ENCODE measurements around the gene SPRTN.
A peak's percentile ranks its signal among the peaks of the same experiment; 100 is the strongest.

SPRTN gene

DNA sequence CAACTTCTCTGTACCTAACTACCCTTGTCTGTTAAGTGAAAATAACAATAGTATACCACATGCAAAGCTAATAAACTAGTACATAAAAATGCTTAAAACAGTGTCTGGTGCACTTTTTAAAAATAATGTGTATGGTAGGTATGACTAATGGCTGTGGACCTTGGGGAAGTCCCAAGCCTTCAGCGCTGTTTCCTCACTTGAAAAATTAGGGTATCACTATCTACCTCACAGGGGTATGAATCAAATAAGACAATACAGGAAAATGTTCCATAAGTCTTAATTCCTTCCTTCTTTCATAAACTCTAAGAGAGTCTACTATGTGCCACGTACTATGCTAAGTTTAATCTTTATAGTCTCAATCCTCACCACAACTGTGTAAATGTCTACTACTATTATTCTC is 52.0 kb downstream of the SPRTN start:
- in situ Hi-C loops (cut with HindIII; ENCODE audit: low pct_ligation_motif_present, low sequenced_read_pairs) = no loop called here
- TF ChIP-seq, protein P1, sequence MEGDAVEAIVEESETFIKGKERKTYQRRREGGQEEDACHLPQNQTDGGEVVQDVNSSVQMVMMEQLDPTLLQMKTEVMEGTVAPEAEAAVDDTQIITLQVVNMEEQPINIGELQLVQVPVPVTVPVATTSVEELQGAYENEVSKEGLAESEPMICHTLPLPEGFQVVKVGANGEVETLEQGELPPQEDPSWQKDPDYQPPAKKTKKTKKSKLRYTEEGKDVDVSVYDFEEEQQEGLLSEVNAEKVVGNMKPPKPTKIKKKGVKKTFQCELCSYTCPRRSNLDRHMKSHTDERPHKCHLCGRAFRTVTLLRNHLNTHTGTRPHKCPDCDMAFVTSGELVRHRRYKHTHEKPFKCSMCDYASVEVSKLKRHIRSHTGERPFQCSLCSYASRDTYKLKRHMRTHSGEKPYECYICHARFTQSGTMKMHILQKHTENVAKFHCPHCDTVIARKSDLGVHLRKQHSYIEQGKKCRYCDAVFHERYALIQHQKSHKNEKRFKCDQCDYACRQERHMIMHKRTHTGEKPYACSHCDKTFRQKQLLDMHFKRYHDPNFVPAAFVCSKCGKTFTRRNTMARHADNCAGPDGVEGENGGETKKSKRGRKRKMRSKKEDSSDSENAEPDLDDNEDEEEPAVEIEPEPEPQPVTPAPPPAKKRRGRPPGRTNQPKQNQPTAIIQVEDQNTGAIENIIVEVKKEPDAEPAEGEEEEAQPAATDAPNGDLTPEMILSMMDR (IDR thresholded peaks at IDR 0.05; ENCODE audit: low read depth, low read length, missing control alignments) = no peak
- Histone ChIP-seq H3K27me3 (replicated peaks) (no peaks in the 10 kb centered on the region), H3K4me3 (ENCODE audit: low read depth, low read length) (no peak overlapping the region), H3K27ac (peak overlapping the region; percentile 54), H3K36me3 (replicated peaks) (no peaks in the 10 kb centered on the region)
- peak; percentile 37 for DNase-seq

DNA sequence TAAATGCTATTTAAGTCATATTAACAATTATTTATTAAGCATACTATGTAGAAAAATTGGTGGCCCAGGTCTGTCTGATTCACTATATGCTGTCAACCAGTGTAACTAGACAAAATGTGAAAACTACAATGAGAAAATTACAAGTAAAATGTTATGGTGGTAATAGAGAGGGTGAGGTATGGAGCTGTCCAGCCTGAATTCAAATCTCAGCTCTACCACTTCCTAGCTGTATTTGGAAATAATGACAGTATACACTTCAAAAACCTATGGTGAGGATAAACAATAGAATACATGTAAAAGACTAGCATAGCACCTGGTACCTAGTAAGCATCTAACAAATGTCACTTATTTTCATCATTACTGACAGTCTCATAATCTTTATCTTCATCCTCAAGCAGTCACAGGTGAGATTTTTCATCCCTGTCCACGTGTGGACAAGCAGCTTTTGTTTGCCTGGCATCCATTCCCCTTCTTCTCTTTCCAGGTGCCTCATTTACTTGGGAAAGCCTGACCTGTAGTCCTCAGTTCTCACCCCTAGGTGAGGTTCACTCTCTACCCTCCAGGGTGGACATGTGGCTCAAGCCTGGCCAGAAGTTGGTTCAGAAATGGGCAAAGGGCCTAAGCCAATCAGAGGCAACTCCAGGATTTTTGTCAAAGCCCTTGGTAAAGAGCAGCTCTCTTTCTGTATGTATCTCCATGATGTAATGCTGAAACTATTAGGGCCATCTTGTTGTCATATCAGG is 54.5 kb downstream of the SPRTN start:
- TF ChIP-seq, protein P1 (IDR thresholded peaks at IDR 0.05; ENCODE audit: low read depth, low read length, missing control alignments) = peak; percentile 2
- DNase-seq = no peak
- in situ Hi-C loops (cut with HindIII; ENCODE audit: low pct_ligation_motif_present, low sequenced_read_pairs) = no loop called here
- no peak overlapping the region for H3K4me3 ChIP-seq (ENCODE audit: low read depth, low read length)
- H3K27me3 ChIP-seq (replicated peaks) = no peaks in the 10 kb centered on the region
- no peak overlapping the region for H3K27ac ChIP-seq
- no peaks in the 10 kb centered on the region for H3K36me3 ChIP-seq (replicated peaks)

DNA sequence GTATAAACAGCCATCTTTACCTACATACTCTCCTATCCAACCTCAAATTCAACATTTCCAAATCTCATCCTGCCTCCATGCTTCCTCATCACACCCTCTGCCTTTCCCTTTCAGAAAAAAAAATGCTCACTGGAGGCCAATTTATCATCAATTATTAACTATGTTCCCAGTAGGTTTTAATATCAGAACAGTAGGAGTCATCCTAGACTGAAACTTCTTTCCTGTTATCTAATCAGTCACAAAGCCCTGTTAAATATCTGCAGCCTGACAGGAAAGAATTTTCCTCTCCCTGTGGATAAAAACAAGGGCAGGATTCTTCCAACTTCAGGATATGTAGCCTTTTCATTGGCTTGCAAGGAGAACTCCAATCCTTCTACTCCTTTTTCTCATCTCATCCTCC is 55.6 kb downstream of the SPRTN start:
- Histone ChIP-seq H3K27me3 (replicated peaks) (no peaks in the 10 kb centered on the region), H3K36me3 (replicated peaks) (no peaks in the 10 kb centered on the region), H3K27ac (no peak overlapping the region), H3K4me3 (ENCODE audit: low read depth, low read length) (no peak overlapping the region)
- DNase-seq = no peak
- in situ Hi-C loops (cut with HindIII; ENCODE audit: low pct_ligation_motif_present, low sequenced_read_pairs) = no loop called here
- TF ChIP-seq, protein P1 (IDR thresholded peaks at IDR 0.05; ENCODE audit: low read depth, low read length, missing control alignments) = no peak

GRCh38 chr1:231395076-231395997 is 57.2 kb downstream of the SPRTN start:
- peak; percentile 94 for DNase-seq
- TF ChIP-seq, protein P1 (IDR thresholded peaks at IDR 0.05; ENCODE audit: low read depth, low read length, missing control alignments) = no peak
- Histone ChIP-seq H3K36me3 (replicated peaks) (no peaks in the 10 kb centered on the region), H3K27me3 (replicated peaks) (no peaks in the 10 kb centered on the region), H3K27ac (peak overlapping the region; percentile 96), H3K4me3 (ENCODE audit: low read depth, low read length) (peak overlapping the region; percentile 22)
- in situ Hi-C loops (cut with HindIII; ENCODE audit: low pct_ligation_motif_present, low sequenced_read_pairs) = no loop called here

GRCh38 chr1:231395998-231396390 is 57.9 kb downstream of the SPRTN start:
- no peak for DNase-seq
- H3K4me3 ChIP-seq (ENCODE audit: low read depth, low read length) = no peak overlapping the region
- H3K27ac ChIP-seq = peak overlapping the region; percentile 96
- H3K27me3 ChIP-seq (replicated peaks) = no peaks in the 10 kb centered on the region
- in situ Hi-C loops (cut with HindIII; ENCODE audit: low pct_ligation_motif_present, low sequenced_read_pairs) = no loop called here
- no peaks in the 10 kb centered on the region for H3K36me3 ChIP-seq (replicated peaks)
- TF ChIP-seq, protein P1 (IDR thresholded peaks at IDR 0.05; ENCODE audit: low read depth, low read length, missing control alignments) = no peak
